Eye (tissue), 1 donor: ENCODE results near the gene NR2C2AP.
"Not testable (repeated sequence)": the region's sequence is repeated elsewhere in the genome, so short reads cannot be mapped to it uniquely, and the experiment has no call there.

ENCODE experiments used
- DNase-seq: peaks from one replicate; pipeline ENCODE4 v3.0.0-alpha.2; 2015

The NR2C2AP gene

DNA sequence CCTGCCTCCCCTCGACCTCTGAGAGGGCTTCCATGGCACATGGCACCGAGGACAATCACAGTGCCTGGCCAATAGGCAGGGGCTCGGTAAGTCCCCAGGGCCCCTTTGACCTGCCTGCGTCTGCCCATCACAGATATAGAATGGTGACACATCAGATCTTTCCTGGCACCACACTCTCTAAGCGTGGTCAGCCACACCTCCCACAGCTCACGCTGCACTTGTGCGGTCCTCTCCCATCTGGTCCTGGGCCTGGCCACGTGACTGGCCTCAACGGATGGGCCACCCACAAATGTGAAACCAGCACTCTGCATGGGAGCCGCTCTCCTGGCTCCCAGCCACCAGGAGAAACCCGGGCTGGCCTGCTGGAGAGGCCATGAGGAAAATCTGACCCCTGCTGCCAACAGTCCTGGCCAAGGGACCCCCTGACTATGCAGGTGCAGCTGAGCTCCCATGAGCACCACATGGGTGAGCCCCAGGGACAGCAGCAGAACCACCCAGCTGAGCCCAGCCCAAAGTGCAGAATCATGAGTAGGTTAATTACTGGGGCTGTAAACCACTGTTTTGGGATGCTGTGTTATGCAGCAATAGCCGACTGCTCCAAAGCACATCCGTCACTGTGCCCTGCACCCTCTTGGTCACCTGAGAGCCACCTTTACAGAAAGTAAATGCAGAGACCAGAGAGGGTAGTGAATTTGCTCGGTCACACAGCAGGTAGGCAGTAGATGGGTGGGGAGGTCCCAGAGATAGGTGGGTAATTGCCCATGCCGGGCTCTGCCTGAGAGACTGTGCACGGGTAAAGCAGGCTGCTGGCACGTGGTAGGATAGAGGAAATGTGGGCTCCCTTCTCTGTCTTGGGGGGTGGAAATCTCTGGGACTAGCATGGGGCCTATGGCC, 23.4 kb downstream of the NR2C2AP start:
- DNase-seq: no peak

DNA sequence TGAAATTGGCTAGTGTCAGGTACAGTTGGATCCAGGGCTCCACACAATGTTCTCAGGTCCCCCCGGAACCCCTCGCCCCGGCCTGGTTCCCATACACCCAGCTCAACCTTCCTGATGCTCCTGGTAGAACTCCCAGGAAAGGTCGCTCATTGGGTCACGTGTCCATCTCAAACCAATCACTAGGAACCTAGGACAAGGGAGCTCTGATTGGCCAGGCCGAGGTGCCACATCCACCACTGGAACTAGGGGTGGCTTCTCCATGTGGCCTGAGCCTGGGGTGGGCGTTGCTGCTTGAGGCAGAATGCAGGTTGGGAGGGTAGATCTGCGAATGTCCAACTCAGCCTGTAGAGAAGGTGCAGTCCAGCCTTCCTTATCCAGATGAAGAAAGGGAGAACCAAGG, 26.3 kb downstream of the NR2C2AP start:
- DNase-seq: no peak

DNA sequence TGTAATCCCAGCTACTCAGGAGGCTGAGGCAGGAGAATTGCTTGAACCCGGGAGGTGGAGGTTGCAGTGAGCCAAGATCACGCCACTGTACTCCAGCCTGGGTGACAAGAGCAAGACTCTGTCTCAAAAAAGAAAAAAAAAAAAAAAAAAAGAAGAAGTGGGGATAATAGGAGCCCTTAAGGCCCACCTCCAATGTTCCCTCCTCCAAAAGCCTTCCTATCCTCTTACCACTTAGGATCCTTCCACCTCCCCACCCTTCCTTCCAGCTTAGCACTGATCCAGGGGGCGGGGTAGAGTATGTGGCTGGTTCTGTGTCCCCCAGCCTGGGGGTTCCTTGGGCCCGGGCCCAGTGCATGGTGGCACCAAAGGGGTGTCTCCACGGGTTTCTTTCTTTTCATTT, 30.0 kb downstream of the NR2C2AP start:
- DNase-seq: not testable (repeated sequence)

GRCh38 chr19:19171821-19172532, 31.2 kb downstream of the NR2C2AP start:
- no peak for DNase-seq

GRCh38 chr19:19170873-19171672, 32.1 kb downstream of the NR2C2AP start:
- peak; percentile 28 for DNase-seq

GRCh38 chr19:19170053-19170872, 33.0 kb downstream of the NR2C2AP start, which contains the start of gene MEF2B:
Gene MEF2B (minus strand): TSS chr19:19170263. CDS start chr19:19150735, 19,528 bp downstream.
- peak; percentile 81 for DNase-seq

DNA sequence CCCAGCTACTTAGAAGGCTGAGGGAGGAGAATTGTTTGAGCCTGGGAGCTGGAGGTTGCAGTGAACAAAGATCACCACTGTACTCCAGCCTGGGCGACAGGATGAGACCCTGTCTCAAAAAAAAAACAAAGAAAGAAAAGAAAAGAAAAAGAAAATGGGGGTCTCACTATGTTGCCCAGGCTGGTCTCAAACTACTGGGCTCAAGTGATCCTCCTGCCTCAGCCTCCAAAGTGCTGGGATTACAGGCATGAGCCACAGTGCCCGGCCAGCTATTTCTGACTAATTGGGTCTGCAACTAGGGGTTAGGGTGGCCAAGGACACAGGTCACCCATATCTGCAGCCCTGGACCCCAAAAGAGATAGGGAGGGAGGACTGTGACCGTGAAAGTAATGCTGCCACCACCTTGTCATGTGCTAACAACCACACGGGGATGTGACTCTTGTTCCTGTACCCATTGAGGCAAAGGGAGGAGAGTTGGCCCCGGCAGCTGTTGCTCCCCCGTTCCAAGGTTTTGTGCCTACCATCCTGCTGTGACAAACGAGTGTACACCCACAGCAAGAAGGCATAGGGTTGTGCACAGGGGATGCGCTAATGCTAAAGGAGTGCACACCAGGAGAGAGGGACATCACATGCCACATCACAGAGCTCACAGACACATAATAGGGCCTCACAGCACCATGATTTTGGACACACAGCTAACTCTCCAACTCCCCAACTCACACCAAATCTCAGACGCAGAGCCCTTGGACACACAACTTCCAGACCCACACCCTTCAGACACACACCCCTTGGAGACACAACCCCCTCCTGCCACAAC, 33.8 kb downstream of the NR2C2AP start:
- no peak for DNase-seq

- no peak for DNase-seq
Observed at GRCh38 chr19:19167612-19168011, 35.6 kb downstream of the NR2C2AP start.

DNA sequence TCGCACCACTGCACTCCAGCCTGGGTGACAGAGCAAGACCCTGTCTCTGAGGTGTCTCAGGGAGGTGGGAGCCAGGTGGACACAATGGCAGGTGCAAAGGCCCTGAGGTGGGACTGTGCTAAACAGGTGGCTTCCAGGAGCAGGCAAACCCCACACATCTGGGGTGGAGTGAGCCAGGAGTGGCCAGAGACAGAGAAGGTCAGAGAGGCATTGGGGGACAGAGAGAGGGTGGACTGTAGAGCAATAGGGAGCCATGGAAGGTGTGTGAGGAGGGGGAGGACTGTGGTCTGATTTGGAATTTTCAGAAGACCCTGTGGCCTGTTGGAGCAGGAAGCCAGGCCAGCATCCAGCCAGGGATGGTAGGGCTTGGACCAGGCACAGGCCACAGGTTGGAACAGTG, 37.8 kb downstream of the NR2C2AP start:
- no peak for DNase-seq

- no peak for DNase-seq
Observed at GRCh38 chr19:19162495-19162894, 40.7 kb downstream of the NR2C2AP start.

- no peak for DNase-seq
Observed at GRCh38 chr19:19160461-19161035, 42.7 kb downstream of the NR2C2AP start.

DNA sequence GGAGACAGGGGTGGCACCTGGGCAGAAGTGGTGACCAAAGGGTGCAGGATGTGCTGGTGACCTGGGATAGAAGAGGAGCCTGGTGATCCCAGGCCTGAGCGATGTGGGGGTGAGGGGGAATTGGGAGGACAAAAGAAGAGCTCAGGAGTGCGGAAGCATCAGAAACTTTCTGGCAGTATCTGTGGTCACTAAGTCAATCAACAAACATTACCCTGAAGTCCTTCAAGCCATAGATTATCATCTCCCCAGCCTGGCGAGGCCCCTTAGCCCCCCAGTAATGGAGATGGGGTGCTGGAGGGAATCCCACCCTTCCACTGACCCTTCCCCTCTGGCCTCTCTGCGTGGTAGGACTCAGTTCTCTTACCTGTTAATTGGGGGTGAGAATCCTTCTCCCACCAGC, 43.7 kb downstream of the NR2C2AP start:
- DNase-seq: no peak

DNA sequence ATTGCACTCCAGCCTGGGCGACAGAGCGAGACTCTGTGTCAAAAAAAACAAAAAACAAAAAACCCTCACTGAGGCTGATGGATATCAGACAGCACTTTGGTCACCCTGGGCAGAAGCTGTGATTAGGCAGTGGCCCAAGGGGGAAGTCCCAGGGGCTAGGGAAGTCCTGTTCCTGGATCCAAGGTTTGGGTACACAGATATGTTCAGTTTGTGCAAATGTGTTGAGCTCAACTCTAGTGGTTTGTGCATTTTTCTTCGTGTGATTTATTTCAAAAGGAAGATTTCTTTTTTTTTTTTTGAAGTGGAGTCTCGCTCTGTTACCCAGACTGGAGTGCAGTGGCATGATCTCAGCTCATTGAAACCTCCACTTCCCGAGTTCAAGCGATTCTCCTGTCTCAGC, 45.4 kb downstream of the NR2C2AP start:
- DNase-seq: no peak

GRCh38 chr19:19155495-19156219, 47.6 kb downstream of the NR2C2AP start:
- DNase-seq: no peak

GRCh38 chr19:19154768-19155494, 48.3 kb downstream of the NR2C2AP start:
- DNase-seq: no peak

DNA sequence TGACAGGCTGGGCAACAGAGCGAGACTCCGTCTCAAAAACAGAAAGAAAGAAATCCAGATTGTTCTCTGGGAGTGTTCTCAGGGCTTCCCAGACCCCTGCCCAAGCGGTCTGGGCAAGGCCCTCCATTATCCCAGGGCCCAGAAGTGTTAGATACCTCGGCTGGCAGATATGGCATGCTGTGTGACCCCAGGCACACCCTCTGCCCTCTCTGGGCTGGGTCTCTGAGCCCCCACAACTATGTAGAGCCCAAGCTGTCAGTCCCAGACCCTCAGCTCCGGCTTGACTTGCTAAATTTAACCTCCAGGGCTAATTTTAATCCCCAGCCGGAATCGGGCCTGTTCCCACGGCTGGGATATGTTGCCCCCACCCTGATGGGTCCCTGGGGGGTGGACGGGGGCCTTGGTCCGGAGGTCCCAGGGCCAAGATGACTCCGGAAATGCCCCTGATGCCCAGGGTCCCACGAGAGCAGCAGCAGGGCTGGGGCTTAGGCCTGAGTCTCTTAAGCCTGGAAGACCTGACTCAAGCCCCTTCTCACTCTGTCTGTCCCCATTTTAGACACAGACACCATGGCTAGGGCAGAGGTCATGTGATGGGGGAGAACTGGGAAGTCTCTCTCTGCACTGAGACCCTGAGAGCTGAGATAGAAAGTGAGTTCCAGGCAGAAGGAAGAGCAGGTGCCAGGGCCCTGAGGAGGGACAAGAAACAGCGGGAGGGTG, 50.4 kb downstream of the NR2C2AP start:
- DNase-seq: no peak

GRCh38 chr19:19151418-19151817, 51.8 kb downstream of the NR2C2AP start:
- no peak for DNase-seq
